ENCODE measurements around the gene USP24. TPM values are rescaled to one million over a fixed set of nuclear protein-coding genes. Genes with fewer than 3 reads are reported as not detected.

Gene USP24
- total and polyA plus RNA-seq, 2 donors (not counting 3 experiments of a cell fraction or from before 2014, with no cell fraction given), result 8.2 to 30.0 TPM

DNA sequence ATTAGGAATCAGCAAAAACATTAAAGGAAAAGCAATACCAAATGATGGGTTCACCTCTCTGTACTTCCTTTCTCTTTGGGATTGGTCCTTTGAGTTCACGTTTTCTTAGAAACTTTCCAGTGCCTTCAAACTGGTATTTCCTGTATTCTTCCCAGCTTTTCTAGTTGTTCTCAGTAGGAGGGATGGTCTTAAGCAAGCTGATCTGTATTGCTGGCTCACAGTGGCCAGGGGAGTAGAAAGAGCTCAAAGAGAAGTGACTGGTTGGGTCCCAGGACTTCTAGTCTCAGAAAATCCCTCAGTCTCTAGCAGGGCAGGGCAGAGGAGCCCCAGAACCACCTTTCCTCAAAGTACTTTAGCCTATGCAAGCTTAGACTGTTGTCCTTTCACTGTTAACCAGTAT, 10.1 kb upstream of the USP24 start:
- dilution Hi-C loops (cut with MboI; ENCODE audit: extremely low pct_ligation_motif_present, low sequenced_read_pairs), result no loop called here

More for the DNA sequence above, 10.1 kb upstream of the USP24 start:
- H3K9me3 ChIP-seq (replicated peaks; ENCODE audit: control insufficient read depth, insufficient read depth, low read length), result no peaks in the 10 kb centered on the region
- H3K79me2 ChIP-seq (ENCODE audit: control insufficient read depth, insufficient read depth, low read length), result no peaks in the 10 kb centered on the region
- no peaks in the 10 kb centered on the region for H3K36me3 ChIP-seq (ENCODE audit: control insufficient read depth in 2 of 2, extremely low read depth in 1 of 2, insufficient read depth in 2 of 2, low read length in 2 of 2)
- no TSS peak for BruUV-seq (replicated peaks)
- H3K9ac ChIP-seq (replicated peaks; ENCODE audit: extremely low read depth, insufficient read depth, low read length), result no peak overlapping the region
- CTCF ChIA-PET, result no interaction called here
- H3K4me3 ChIP-seq (replicated peaks in 1 of 3; ENCODE audit: insufficient read depth in 1 of 3, low read depth in 1 of 3, low read length in 3 of 3), result no peak overlapping the region
- H2AFZ ChIP-seq (ENCODE audit: low read depth, low read length), result no peak overlapping the region
- no peaks in the 10 kb centered on the region for H3K9me1 ChIP-seq (replicated peaks; ENCODE audit: control insufficient read depth, extremely low read depth, insufficient read depth, low read length)
- POLR2A ChIA-PET, result no interaction called here
- DNase-seq (ENCODE audit: low read depth, low spot score), result no peak
- intact Hi-C loops (cut with micrococcal nuclease), result no loop called here
- no peak overlapping the region for H3K27ac ChIP-seq (ENCODE audit: insufficient read depth, low read depth, low read length)
- TF ChIP-seq GATA2 (IDR thresholded peaks at IDR 0.05; ENCODE audit: insufficient read depth, insufficient read length, low read depth, low read length) (no peak), MYC (IDR thresholded peaks at IDR 0.05; ENCODE audit: low read depth, low read length) (no peak), POLR2AphosphoS5 (IDR thresholded peaks at IDR 0.05; ENCODE audit: insufficient read depth, low read depth, low read length) (no peak), EZH2 (IDR thresholded peaks at IDR 0.05; ENCODE audit: borderline replicate concordance, low read depth, low read length, severe bottlenecking) (no peak), POLR2A (IDR thresholded peaks at IDR 0.05; ENCODE audit: low read depth, low read length) (no peak), JUN (IDR thresholded peaks at IDR 0.05; ENCODE audit: borderline replicate concordance, insufficient read depth, insufficient read length, low read depth) (no peak), FOS (IDR thresholded peaks at IDR 0.05; ENCODE audit: borderline replicate concordance, insufficient read depth, low read length) (no peak)
- TF ChIP-seq, protein P1, sequence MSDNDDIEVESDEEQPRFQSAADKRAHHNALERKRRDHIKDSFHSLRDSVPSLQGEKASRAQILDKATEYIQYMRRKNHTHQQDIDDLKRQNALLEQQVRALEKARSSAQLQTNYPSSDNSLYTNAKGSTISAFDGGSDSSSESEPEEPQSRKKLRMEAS (IDR thresholded peaks at IDR 0.05; ENCODE audit: insufficient read depth, insufficient read length), result no peak
- TF ChIP-seq, protein P2, sequence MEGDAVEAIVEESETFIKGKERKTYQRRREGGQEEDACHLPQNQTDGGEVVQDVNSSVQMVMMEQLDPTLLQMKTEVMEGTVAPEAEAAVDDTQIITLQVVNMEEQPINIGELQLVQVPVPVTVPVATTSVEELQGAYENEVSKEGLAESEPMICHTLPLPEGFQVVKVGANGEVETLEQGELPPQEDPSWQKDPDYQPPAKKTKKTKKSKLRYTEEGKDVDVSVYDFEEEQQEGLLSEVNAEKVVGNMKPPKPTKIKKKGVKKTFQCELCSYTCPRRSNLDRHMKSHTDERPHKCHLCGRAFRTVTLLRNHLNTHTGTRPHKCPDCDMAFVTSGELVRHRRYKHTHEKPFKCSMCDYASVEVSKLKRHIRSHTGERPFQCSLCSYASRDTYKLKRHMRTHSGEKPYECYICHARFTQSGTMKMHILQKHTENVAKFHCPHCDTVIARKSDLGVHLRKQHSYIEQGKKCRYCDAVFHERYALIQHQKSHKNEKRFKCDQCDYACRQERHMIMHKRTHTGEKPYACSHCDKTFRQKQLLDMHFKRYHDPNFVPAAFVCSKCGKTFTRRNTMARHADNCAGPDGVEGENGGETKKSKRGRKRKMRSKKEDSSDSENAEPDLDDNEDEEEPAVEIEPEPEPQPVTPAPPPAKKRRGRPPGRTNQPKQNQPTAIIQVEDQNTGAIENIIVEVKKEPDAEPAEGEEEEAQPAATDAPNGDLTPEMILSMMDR (IDR thresholded peaks at IDR 0.05; ENCODE audit: extremely low read depth in 1 of 2, insufficient read depth in 1 of 2, low read depth in 1 of 2, low read length in 2 of 2), result no peak
- no peaks in the 10 kb centered on the region for H4K20me1 ChIP-seq (replicated peaks; ENCODE audit: control insufficient read depth, extremely low read depth, insufficient read depth, low read length)
- FAIRE-seq, result no peak
- H3K4me2 ChIP-seq (ENCODE audit: insufficient read depth, low read length), result no peak overlapping the region
- H3K4me1 ChIP-seq (ENCODE audit: control insufficient read depth, extremely low read depth, insufficient read depth, low read length), result no peaks in the 10 kb centered on the region
- peaks cover 7% of the 10 kb centered on the region in 2 experiments for H3K27me3 ChIP-seq (ENCODE audit: control insufficient read depth in 2 of 2, insufficient read depth in 2 of 2, low read length in 2 of 2)

Data from endothelial cell of umbilical vein (primary cell).